HG03521 (cell line): ENCODE measurements around the gene CENPE.
A peak's percentile ranks its signal among the peaks of the same experiment; 100 is the strongest.

Source experiments
- ATAC-seq: cut with Tn5 transposase; IDR thresholded peaks from one replicate; pipeline ENCODE4 v1.9.1; 2021; ENCODE audit warnings: mild to moderate bottlenecking, moderate library complexity; ENCODE audit not compliant: unreplicated experiment

Gene CENPE

GRCh38 chr4:103079621-103080020 is 118.5 kb downstream of the CENPE start:
- ATAC-seq: no peak

GRCh38 chr4:103076747-103077347 is 121.3 kb downstream of the CENPE start, which contains the start of gene SLC9B2:
SLC9B2 (minus strand) TSS chr4:103076761; CDS start chr4:103067550, 9,211 bp downstream.
- ATAC-seq: peak; percentile 39

- ATAC-seq: peak; percentile 50
These were observed 122.0 kb downstream of the CENPE start for GRCh38 chr4:103075894-103076746.

DNA sequence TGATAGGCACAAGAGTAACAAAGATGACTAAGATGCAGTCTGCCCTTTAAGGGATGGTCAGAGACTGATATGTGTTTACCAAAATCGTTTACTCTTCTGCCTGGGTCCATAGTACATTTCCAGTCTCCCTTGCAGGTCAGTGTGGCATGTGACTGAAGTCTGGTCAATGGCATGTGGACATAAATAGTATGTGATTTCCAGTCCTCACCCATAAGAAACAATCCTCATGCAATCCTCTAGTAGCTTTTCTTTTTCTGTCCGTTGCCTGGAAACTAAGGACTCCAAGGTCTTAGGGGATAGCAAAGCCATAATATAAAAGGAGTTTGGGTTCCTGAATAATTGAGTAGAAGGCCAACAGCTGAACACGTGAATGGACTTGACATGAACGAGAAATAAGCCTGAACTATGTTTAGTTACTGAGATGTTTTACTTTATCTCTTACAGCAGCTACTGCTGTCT is 122.7 kb downstream of the CENPE start:
- ATAC-seq: no peak

- peak; percentile 32 for ATAC-seq
These were observed 123.3 kb downstream of the CENPE start for GRCh38 chr4:103074744-103075434.

GRCh38 chr4:103073792-103074438 is 124.2 kb downstream of the CENPE start:
- no peak for ATAC-seq

DNA sequence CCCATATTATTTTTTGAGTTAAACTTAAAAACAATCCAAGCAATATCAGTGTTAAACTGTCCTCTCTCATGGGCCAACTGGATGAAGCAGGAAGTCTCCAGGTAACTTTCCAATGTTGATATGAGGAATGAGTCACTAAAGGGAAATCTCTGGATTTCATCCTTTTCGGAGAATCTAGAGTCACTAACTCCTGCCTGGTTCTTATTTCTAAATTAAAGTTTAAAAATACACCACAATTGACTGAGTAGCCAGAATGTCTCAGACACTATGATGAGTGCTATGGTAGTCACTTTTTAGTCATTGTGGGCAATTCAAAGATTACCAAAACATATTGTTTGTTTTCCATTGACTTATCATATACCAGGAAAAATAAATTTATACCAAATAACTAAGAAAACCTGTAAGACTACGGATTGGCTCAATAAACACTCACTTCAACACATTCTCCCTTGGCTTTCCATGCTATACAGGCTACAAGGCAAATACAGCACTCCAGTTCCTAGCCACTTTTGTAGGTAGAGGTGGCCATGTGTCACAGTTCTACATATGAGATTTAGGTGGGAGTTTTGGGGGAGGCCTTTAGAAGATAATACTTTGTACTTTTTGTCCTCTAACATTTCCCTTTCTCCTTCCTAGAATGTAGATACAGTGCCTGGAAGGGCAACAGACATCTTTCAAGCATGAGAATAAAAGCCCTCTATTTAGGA is 130.1 kb downstream of the CENPE start:
- no peak for ATAC-seq

DNA sequence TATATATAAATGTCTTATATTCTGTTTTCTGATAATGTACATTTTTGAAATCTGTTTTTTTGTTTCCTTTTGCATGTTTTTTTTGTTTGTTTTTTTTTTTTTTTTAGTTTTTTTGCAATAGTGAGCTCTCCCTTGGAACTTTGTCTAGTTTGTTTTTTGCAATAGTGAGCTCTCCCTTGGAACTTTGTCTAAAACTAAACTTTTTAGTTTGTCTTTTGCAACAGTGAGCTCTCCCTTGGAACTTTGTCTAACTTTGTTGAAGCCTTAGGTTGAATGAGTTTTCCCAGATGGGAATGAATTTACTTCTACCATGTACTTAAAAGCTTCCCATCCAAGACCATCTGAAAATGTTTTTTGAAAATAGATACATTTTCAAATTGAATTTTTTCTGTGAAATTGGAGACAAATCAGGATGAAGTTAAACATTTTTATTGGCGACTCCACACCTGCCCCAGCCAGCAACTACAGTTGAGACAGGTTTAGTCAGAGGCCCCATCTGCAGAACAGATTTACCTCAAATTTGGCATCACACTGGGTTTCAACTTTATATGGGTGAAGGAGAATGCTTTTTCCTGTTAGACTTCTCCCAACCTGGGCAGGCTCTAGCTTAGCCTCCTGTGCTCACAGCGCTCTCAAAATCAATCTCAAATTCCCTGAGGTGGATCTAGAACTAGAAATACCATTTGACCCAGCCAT is 137.5 kb downstream of the CENPE start:
- ATAC-seq: no peak
